ENCODE measurements around the gene MGLL.

MGLL gene

GRCh38 chr3:127749361-127749760 is 73.0 kb downstream of the MGLL start:
- no peak for DNase-seq (ENCODE audit: low spot score)
- ChIA-PET CTCF (interaction anchor here (0.7 kb wide), 1 partner anchor 33 kb away, joined by 3 read pairs; no protein-coding TSS in a partner anchor), POLR2A (ENCODE audit: low non-redundant PET) (no interaction called here)
- peak overlapping the region; percentile 78 for H3K27ac ChIP-seq
- TF ChIP-seq CTCF (conservative IDR thresholded peaks at IDR 0.05; ENCODE audit: low read depth): no peak

DNA sequence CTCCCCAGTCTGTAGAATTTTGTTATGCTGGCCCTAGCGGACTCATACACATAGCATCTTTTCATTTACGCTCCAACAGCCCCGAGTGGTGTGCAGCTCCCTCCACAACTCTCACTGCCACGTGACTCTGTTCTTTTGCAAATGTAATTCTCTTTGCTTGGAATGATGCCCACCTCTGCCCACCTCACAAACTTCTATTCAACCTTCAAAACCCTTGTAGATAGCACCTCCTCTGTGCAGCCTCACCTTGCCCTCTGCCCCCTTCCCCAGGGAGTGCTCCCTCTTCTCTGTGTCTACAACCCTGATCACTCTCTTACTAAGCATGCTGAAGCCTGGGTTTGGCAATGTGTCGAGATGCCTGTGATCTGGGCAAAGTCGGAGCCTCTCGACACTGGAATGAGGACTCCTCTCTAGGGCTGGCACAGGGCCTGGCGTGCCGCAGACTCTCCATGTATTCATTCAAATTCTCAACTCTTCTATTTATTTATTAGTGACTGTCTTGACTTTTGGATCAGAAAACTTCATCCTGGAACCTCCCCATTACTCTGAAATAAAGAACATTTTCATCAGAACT is 73.5 kb downstream of the MGLL start:
- ChIA-PET POLR2A (ENCODE audit: low non-redundant PET) (no interaction called here), CTCF (interaction anchor here (0.6 kb wide), 1 partner anchor 88 kb away, joined by 3 read pairs; no protein-coding TSS in a partner anchor)
- TF ChIP-seq CTCF (conservative IDR thresholded peaks at IDR 0.05; ENCODE audit: low read depth): no peak
- DNase-seq (ENCODE audit: low spot score): no peak
- peak overlapping the region; percentile 78 for H3K27ac ChIP-seq

- DNase-seq (ENCODE audit: low spot score): peak; percentile 73
- POLR2A ChIA-PET (ENCODE audit: low non-redundant PET): no interaction called here
- 0 out of 2 replicates have a peak, but pooled peaks have one; percentile 11 for TF ChIP-seq CTCF (conservative IDR thresholded peaks at IDR 0.05; ENCODE audit: low read depth)
- H3K27ac ChIP-seq: peak overlapping the region; percentile 78
- CTCF ChIA-PET: interaction anchor here (0.6 kb wide), 1 partner anchor 89 kb away, joined by 3 read pairs; no protein-coding TSS in a partner anchor
These were observed 74.4 kb downstream of the MGLL start for GRCh38 chr3:127747751-127748521.

GRCh38 chr3:127747066-127747465 is 75.2 kb downstream of the MGLL start:
- ChIA-PET POLR2A (ENCODE audit: low non-redundant PET) (no interaction called here), CTCF (interaction anchor here (0.5 to 1.1 kb wide), 3 partner anchors 9 to 1686 kb away, joined by 3 to 4 read pairs (median 3); no protein-coding TSS in a partner anchor)
- no peak for DNase-seq (ENCODE audit: low spot score)
- no peak for TF ChIP-seq CTCF (conservative IDR thresholded peaks at IDR 0.05; ENCODE audit: low read depth)
- H3K27ac ChIP-seq: peak overlapping the region; percentile 78

GRCh38 chr3:127746400-127747057 is 75.8 kb downstream of the MGLL start:
- DNase-seq (ENCODE audit: low spot score): no peak
- POLR2A ChIA-PET (ENCODE audit: low non-redundant PET): no interaction called here
- peak overlapping the region; percentile 78 for H3K27ac ChIP-seq
- CTCF ChIA-PET: interaction anchor here (0.6 to 1.1 kb wide), 2 partner anchors 8 to 11 kb away, joined by 3 to 4 read pairs; no protein-coding TSS in a partner anchor
- TF ChIP-seq CTCF (conservative IDR thresholded peaks at IDR 0.05; ENCODE audit: low read depth): no peak

DNA sequence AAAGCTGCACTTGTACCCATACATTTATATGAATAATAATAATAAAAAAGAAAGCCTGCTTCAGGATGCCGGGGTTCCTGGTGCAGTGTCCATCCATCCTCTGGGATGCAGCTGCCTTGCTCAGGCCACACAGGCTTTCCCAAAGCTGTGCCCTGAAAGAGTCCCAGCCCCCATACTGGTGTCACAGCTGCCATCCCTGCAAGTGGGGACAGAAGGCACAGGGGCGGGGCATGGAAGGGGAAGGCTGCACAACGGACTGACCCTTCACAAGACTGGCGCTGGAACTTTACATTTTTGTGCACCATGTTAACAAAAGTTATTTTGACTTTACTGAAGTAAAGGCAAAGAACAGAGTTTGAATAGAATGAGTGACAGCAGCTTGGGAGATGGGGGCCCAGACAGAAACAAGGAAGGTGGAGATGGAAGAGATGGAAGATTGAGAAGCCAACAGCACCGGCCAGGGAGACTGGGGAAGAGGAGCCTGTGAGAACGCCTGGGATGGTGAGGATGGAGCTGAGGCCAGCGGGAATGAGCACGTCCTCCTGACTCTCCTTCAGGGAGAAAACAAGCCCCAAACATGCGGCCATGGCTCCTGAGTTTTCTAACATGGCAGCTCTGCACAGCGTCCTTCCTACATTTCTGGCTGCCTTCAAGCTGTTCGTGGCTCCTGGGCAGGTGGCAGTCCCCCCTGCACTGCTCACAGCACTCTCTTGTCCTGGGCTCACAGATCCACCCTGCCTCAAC is 76.5 kb downstream of the MGLL start:
- DNase-seq (ENCODE audit: low spot score): no peak
- peak overlapping the region; percentile 78 for H3K27ac ChIP-seq
- TF ChIP-seq CTCF (conservative IDR thresholded peaks at IDR 0.05; ENCODE audit: low read depth): no peak
- ChIA-PET POLR2A (ENCODE audit: low non-redundant PET) (no interaction called here), CTCF (no interaction called here)

All from RWPE1 (cell line).